ENCODE data around the gene CNPPD1.
"Not testable (repeated sequence)": the region's sequence is repeated elsewhere in the genome, so short reads cannot be mapped to it uniquely, and the experiment has no call there.

CNPPD1 gene

DNA sequence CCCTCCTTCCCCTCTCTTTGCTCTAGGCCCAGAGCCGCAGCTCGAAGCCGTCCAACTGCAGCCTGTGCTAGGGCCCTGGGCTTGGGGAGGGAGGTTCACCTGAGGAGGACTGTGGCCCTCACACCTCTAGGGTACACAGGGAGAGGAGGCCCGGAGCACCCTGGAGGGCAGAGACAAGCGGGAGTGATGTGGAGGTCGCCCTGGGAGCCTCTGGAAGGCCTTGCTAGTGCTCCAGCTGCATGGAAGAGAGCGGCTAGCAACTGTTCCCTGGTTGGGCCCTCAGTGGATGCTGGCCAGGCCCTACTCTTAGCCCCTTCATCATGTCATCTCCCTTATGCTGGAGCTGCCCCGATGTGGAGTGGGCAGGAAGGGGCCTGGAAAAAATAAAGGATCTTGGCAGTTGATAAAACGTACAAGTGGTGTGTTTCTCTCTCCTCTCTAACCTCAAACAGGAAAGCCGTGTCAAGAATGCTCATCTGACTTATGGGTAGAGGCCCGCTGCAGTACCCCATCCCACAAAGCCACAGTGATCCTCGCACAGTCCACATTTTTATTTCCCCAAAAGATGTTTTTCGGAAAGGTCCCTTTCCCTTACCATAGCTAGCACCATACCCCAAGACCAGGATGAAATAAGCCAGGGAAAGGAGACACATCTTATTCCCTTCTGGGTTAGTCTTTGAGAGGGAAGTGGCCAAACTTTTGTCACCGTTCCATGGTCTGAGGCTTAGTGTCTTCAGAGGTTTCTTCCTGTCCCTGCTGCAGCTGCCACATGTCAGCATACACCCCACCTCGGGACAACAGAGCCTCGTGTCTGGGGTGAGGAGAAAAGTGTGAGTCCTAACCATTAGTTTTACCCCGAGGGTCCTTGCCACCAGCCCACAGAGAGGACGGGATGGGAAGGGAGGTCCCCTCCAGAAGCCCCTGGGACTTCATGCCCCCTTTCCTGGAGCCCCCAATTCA is 32.8 kb upstream of the CNPPD1 start:
- DNase-seq (ENCODE audit: low read depth in 1 of 2, low spot score in 1 of 2) = no peak

DNA sequence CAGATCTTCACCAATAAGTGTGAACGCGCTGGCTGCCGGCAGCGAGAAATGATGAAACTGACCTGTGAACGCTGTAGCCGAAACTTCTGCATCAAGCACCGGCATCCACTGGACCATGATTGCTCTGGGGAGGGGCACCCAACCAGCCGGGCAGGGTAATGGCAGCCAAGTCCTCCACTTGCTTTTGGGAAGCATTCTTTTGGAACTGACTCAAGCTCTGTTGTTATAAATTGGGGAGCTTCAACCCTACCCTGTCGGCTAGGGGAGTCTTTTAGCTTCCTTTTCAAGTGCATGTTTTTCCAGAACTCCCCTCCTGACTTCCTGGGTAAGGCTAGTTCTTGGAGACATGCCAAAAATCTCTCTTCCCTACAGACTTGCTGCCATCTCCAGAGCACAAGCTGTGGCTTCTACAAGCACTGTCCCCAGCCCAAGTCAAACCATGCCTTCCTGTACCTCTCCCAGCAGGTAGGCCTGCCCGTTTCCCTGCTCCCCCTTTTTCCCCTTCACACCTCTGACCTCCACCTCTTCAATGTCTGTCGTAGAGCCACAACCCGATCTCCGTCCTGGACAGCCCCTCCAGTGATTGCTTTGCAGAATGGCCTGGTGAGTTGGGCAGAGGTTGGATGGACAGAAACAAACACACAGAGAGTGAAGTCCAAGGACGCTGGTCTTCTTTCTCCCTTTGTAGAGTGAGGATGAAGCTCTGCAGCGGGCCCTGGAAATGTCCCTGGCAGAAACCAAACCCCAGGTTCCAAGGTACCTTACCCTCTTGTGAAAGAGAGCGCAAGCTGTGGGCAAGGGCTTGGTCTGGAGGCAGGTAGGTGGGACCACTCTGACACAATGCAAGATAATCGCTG is 31.4 kb upstream of the CNPPD1 start:
- no peak for DNase-seq (ENCODE audit: low read depth in 1 of 2, low spot score in 1 of 2)

DNA sequence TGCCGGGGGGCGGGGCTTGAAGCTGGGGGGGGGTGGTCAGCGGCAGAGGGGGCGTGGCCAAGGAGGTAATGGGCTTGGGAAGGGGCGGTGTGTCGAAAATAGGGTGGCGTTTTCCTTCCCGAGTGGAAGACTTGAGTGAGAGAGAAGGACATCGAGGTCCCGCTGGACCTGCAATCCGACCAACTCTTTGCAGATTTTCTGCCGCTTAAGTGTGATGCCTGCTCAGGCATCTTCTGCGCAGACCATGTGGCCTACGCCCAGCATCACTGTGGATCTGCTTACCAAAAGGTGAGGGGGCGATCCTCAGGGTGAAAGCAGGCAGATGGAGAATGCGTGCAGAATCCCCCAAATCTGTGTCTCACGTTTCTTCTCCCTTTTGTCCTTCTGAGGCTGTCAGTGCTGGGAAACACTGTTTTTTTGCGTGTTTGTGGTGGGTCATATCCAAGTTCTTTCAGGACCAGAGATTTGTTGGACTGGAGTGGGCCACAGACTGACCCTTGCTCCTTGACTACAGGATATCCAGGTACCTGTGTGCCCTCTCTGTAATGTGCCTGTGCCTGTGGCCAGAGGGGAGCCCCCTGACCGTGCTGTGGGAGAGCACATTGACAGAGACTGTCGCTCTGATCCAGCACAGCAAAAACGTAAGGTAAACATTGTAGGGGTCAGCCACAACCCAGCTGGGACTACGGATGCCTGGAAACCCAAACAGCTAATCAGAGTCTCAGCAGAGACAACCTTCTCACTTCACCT is 30.6 kb upstream of the CNPPD1 start:
- no peak for DNase-seq (ENCODE audit: low read depth in 1 of 2, low spot score in 1 of 2)

DNA sequence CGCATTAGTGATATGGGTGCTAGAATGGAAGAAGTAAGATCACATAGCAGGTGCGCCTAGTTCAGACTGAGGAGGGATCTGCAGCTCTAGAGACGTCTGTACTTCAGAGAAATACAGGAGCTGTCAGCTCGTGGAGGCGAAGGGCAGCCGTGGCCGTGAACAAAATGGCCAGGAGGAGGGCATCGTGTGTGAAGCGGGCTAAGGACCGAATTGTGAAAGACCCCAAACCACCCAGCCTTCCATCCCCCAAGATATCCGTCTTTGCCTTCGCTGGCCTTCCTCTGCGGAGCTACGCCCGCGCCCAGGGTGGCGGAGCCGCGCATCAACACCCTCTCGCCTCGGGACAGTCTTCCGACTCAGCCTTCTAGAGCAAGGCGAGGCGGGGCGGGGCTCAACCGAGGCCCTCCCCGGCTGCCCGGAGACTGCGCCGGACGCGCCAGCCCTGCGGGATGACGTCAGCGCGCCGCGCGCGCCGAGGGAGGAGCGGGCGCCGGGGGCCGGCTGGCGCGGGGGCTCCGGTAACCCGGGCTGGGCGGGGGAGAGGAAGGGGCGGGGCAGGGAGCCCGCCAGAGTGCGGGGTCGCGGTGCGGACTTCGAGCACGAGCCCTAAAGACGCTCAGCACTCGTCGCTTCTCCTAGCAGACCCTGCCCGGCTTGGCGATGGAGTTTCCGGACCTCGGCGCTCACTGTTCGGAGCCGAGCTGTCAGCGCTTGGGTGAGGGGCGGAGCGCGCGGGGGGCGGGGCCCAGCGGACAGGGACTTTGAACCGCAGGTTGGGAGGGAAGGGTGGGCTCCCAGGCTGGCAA is 29.8 kb upstream of the CNPPD1 start, which contains the start of gene ZFAND2B:
Gene ZFAND2B (plus strand): TSS at position 455 of the 806 bp plus-strand sequence. CDS start 206 bp downstream, at position 661.
- DNase-seq (ENCODE audit: low read depth in 1 of 2, low spot score in 1 of 2) = peak; percentile 93 to 95

DNA sequence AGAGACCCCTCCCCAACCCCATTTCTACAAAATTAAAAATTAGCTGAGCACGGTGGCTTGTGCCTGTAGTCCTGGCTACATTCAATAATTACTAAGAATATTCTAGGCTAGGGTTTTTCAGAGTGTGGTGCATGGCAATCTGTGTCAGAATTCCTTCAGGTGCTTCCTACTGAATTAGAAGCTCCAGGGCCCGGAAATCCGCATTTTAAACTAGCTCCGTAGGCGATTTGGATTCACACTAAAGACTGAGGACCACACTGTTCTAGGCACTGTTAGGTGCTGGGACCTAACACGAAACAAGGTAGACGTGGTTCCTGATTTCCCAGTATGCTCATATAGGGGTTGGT is 29.2 kb upstream of the CNPPD1 start:
- DNase-seq (ENCODE audit: low read depth in 1 of 2, low spot score in 1 of 2) = no peak

DNA sequence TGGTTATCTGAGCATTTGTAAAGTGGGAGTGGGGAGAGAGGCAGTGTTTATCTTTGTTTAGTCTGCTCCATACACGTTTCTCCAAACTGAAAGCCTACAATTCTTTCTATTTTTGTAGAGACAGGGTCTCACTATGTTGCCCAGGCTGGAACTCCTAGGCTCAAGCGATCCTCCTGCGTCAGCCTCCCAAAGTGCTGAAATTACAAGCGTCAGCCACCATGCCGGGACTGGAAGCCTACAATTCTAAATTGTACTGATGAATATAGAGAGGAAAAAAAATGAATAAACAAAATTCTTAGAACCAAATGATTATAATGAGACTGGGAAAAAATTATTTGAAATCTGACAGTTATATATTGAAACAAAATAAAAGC is 28.4 kb upstream of the CNPPD1 start:
- DNase-seq (ENCODE audit: low read depth in 1 of 2, low spot score in 1 of 2) = no peak

DNA sequence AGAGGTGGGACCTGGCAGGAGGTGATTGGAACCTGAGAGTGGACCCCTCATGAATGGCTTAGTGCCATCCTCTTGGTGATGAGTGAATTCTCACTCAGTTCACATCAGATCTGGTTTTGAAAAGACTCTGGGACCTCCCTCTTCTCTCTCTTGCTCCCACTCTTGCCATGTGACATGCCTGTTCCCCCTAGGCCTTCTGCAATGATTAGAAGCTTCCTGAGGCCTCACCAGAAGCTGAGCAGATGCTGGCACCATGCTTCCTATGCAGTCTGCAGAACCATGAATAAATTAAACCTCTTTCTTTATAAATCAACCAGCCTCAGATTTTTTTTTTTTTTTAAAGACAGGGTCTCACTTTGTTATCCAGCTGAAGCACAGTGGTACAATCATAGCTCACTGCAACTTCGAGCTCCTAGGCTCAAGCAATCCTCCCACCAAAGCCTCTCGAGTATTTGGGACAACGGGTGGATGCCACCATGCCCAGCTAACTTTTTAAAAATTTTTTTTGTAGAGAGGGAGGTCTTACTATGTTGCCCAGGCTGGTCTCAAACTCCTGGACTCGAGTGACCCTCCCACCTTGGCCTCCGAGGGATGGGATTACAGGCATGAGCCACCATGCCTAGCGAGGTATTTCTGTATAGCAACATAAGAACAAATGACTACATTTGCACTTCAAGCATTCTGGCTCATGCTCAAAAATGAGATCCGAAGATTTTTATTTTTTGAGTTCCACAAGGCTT is 27.9 kb upstream of the CNPPD1 start:
- no peak for DNase-seq (ENCODE audit: low read depth in 1 of 2, low spot score in 1 of 2)

DNA sequence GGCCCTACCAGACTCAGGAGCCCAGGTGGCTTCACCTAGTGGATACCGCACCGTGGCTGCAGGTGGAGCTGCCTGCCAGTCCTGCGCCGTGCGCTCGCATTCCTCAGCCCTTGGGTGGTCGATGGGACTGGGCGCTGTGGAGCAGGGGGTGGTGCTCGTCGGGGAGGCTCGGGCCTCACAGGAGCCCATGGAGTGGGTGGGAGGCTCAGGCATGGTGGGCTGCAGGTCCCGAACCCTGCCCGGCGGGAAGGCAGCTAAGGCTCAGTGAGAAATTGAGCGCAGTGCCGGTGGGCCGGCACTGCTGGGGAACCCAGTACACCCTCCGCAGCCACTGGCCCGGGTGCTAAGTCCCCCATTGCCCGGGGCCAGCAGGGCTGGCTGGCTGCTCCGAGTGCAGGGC is 24.6 kb upstream of the CNPPD1 start:
- not testable (repeated sequence) for DNase-seq (ENCODE audit: low read depth in 1 of 2, low spot score in 1 of 2)

DNA sequence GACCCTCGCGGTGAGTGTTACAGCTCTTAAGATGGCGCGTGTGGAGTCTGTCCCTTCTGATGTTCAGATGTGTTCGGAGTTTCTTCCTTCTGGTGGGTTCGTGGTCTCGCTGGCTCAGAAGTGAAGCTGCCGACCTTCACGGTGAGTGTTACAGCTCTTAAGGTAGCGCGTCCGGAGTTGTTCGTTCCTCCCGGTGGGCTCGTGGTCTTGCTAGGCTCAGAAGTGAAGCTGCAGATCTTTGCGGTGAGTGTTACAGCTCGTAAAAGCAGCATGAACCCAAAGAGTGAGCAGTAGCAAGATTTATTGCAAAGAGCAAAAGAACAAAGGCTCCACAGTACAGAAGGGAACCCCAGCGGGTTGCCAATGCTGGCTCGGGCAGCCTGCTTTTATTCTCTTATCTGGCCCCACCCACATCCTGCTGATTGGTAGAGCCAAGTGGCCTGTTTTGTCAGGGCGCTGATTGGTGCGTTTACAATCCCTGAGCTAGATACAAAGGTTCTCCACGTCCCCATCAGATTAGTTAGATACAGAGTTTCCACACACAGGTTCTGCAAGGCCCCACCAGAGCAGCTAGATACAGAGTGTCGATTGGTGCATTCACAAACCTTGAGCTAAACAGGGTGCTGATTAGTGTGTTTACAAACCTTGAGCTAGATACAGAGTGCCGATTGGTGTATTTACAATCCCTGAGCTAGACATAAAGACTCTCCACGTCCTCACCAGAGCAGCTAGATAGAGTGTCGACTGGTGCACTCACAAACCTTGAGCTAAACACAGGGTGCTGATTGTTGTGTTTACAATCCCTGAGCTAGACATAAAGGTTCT is 24.0 kb upstream of the CNPPD1 start:
- DNase-seq (ENCODE audit: low read depth in 1 of 2, low spot score in 1 of 2) = not testable (repeated sequence)

DNA sequence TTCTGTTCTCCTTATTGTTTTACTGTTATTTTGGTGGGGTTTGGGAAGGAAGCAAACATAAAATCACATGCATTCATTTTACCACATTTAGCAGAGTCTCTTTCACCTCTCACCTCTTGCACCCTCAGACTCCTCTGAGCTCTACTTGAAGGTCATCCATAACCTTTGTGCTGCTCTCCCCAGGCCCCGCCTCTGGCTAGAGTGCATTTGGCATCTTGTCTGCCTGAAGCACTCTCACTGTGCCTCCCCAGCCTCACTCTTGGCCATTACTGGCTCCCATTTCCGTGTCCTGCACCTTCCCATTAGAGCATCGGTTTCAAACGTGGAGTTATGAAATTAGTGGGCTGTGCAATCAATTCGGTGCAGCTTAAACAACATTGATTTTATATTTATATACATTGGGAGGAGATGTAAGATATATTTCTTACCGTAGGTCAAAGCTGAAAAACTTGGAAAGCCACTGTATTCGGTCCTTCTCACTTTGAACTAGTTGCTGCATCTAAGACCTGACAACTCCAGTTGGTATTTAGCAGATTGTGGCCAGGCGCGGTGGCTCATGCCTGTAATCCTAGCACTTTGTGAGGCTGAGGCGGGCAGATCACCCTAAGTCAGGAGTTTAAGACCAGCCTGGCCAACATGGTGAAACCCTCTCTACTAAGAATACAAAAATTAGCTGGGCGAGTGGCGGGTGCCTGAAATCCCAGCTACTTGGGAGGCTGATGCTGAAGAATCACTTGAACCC is 22.9 kb upstream of the CNPPD1 start:
- no peak for DNase-seq (ENCODE audit: low read depth in 1 of 2, low spot score in 1 of 2)

DNA sequence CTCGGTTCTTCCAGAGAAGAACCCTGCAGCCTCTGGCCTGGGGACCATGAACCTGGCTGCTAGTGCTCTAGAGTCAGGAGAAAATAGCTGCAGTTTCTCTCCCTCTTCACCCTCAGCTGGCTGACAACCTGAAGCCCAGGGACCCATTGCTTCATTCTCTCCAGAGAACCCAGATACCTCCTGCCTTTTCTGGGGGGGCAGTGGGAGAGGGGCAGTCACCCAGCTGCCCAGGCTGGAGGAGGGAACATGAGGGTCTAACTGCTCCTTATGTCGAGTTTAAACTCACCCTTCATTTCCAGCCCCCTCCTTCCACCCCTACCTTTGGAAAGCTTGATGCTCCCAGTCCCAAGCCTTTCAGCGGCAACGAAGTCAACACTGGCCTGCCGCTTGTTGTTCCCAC is 22.2 kb upstream of the CNPPD1 start:
- DNase-seq (ENCODE audit: low read depth in 1 of 2, low spot score in 1 of 2) = no peak

DNA sequence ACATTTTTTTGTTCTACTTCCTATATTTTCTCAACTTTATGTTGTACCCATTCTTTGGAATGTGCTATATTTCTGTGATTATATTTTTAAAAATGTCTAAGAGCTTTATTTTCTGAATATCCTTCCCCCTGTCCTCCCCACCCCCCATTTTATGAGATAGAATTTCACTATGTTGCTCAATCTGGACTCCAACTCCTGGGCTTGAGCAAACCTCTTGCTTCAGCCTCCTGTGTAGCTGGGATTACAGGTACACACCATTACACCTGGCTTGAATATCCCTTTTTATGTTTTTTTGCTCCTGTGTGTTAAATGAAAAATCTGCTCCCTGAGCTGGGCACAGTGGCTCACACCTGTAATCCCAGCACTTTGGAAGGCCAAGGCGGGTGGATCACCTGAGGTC is 20.7 kb upstream of the CNPPD1 start:
- DNase-seq (ENCODE audit: low read depth in 1 of 2, low spot score in 1 of 2) = no peak

DNA sequence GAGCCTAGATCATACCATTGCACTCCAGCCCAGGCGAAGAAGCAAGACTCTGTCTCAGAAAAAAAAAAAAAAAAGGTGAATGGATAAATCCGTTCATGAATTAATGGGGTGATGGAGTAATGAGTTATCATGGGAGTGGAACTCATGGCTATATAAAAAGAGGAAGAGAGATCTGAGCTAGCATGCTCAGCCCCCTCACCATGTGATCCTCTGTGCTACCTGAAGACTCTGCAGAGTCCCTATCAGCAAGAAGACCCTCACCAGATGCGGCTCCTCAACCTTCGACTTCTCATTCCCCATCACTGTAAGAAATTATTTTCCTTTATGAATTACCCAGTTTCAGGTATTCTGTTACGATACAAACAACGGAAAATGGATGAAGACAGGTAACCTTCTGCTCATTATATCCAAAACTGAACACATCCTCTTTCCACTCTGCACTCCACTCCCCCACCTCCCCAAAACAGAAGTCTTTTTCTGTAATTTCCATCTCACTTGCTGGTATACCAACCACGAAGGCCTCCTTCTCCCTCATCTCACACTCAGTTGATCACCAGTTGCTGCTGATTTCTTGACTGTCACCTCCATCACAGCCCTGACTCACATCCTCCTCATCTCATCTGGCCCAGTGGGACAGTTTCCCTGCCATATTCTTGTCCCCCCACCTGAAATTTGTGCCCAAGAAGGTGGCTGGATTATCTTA is 10.2 kb upstream of the CNPPD1 start:
- DNase-seq (ENCODE audit: low read depth in 1 of 2, low spot score in 1 of 2) = no peak

DNA sequence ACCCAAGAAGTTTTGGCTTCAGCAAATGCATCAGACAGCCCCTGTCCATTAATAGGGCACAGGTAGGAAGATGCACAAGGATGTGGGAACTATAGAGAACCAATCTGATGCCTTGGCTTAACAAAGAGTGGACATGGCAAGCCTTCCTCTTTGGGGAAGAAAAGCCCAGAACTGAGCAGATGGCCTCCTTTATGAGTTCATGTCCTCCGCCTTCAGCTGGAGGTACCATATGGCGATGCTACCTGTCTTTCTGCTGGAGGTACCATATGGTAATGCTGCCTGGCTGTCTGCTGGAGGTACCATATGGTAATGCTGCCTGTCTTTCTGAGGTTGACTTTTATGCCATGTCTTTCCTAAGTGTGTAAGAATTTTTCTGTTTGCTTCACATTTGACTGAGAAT is 7.4 kb upstream of the CNPPD1 start:
- DNase-seq (ENCODE audit: low read depth in 1 of 2, low spot score in 1 of 2) = no peak

DNA sequence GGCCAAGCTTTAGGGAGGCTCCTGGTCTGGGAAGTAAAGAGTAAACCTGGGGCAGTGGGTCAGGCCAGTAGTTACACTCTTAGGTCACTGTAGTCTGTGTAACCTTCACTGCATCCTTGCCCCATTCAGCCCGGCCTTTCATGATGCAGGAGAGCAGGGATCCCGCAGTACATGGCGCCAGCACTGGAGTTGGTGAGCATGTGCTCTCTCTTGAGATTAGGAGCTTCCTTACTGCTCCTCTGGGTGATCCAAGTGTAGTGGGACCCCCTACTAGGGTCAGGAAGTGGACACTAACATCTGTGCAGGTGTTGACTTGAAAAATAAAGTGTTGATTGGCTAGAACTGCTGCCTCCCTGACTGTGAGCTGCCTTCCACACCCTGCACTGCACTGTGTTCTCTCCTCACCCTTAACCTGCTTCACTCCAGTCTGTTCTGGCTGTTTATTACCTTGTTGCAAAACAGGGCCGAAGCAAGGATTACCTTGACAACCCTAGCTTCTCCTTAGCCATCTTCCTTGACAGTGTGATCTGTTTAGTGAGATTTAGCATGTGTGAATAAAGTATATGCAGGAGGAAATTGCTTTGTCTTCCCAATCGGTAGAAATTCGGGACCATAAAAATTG is 6.5 kb upstream of the CNPPD1 start:
- DNase-seq (ENCODE audit: low read depth in 1 of 2, low spot score in 1 of 2) = no peak

DNA sequence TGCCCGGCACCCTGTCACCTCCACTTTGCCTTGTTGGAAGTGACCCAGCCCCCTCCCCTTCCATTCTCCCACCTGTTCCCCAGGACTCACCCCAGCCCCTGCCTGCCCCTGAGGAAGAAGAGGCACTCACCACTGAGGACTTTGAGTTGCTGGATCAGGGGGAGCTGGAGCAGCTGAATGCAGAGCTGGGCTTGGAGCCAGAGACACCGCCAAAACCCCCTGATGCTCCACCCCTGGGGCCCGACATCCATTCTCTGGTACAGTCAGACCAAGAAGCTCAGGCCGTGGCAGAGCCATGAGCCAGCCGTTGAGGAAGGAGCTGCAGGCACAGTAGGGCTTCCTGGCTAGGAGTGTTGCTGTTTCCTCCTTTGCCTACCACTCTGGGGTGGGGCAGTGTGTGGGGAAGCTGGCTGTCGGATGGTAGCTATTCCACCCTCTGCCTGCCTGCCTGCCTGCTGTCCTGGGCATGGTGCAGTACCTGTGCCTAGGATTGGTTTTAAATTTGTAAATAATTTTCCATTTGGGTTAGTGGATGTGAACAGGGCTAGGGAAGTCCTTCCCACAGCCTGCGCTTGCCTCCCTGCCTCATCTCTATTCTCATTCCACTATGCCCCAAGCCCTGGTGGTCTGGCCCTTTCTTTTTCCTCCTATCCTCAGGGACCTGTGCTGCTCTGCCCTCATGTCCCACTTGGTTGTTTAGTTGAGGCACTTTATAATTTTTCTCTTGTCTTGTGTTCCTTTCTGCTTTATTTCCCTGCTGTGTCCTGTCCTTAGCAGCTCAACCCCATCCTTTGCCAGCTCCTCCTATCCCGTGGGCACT is 5.8 kb upstream of the CNPPD1 start:
- DNase-seq (ENCODE audit: low read depth in 1 of 2, low spot score in 1 of 2) = no peak

Data from stimulated activated CD4-positive, alpha-beta T cell treated with anti-CD3 and anti-CD28 coated beads, Interleukin-15, amount 100 ng/mL, for 1 hour (primary cell).